T-cell (primary cell): ENCODE results near the gene PHF10. TPM values are rescaled to one million over a fixed set of nuclear protein-coding genes. Genes with fewer than 3 reads are reported as not detected.
"Not testable (repeated sequence)": the region's sequence is repeated elsewhere in the genome, so short reads cannot be mapped to it uniquely, and the experiment has no call there.

Source experiments
- ATAC-seq, 4 experiments: fragments of 200-7000 bp in 3 of 4; fragments of 150-1000 bp in 1 of 4; cut with Tn5 transposase; replicated peaks in 1 of 4; 1 replicate in 3 of 4; 2 replicates in 1 of 4; pipeline ENCODE4 v1.10.0; 2021; ENCODE audit warnings: moderate library complexity in 3 of 4, mild to moderate bottlenecking in 2 of 4, moderate number of reproducible peaks in 1 of 4
- CTCF ChIA-PET, 2 donors: fragments of 300-600 bp; sonication (Branson Sonifier 250); formaldehyde crosslinking; loops; one replicate each; lab custom pipeline; 2022; ENCODE audit warnings: antibody characterized with exemption in 2 of 2; lab: Charles Lee
- POLR2A ChIA-PET, 2 donors: fragments of 300-600 bp; sonication (Branson Sonifier 250); formaldehyde crosslinking; loops; one replicate each; lab custom pipeline; 2022; ENCODE audit warnings: antibody characterized with exemption in 2 of 2; lab: Charles Lee
- DNase-seq, 35 experiments: peaks; one replicate each; pipeline versions ENCODE4 v3.0.0 to v3.0.0-alpha.2; 2013 to 2023
- H3K27ac ChIP-seq: one replicate; pipeline ENCODE4 v1.5.1; 2013; ENCODE audit warnings: low read length
- H3K27me3 ChIP-seq, 2 experiments: replicated peaks in 1 of 2; 1 replicate in 1 of 2; 2 replicates in 1 of 2; pipeline versions ENCODE4 v1.6.1 to v1.7.0; 2013; ENCODE audit warnings: low read length in 1 of 2, mixed read lengths in 1 of 2; ENCODE audit not compliant: control insufficient read depth in 2 of 2, insufficient read depth in 2 of 2; ENCODE audit errors: extremely low read depth in 1 of 2
- H3K36me3 ChIP-seq, 2 donors: 1 replicate in 1 of 2; 2 replicates in 1 of 2; pipeline versions ENCODE4 v1.6.1 to v1.7.0; 2013; ENCODE audit warnings: low read length in 1 of 2; ENCODE audit not compliant: control insufficient read depth in 2 of 2, insufficient read depth in 1 of 2; ENCODE audit errors: extremely low read depth in 1 of 2
- H3K4me1 ChIP-seq, 2 experiments: 1 replicate in 1 of 2; 2 replicates in 1 of 2; pipeline versions ENCODE4 v1.6.1 to v1.7.0; 2013; ENCODE audit warnings: low read length in 2 of 2, mixed read lengths in 1 of 2; ENCODE audit not compliant: insufficient read depth in 2 of 2, control insufficient read depth in 1 of 2; ENCODE audit errors: extremely low read depth in 1 of 2
- H3K4me3 ChIP-seq, 2 donors: 1 replicate in 1 of 2; 2 replicates in 1 of 2; pipeline versions ENCODE4 v1.5.1 to v1.7.0; 2013; ENCODE audit warnings: mild to moderate bottlenecking in 2 of 2, low read length in 1 of 2, moderate library complexity in 1 of 2; ENCODE audit not compliant: control insufficient read depth in 1 of 2; ENCODE audit errors: extremely low read depth in 1 of 2
- H3K9me3 ChIP-seq: 2 replicates; pipeline ENCODE4 v1.7.0; 2013
- H3K27ac Mint-ChIP-seq, 2 donors: one replicate each; pipeline ENCODE4 v1.8.0; 2020 to 2021; ENCODE audit warnings: mild to moderate bottlenecking in 2 of 2, mixed read lengths in 2 of 2
- H3K27me3 Mint-ChIP-seq, 2 donors: one replicate each; pipeline ENCODE4 v1.8.0; 2021 to 2022; ENCODE audit warnings: mixed read lengths in 2 of 2
- H3K36me3 Mint-ChIP-seq: one replicate; pipeline ENCODE4 v1.8.0; 2021; ENCODE audit warnings: mixed read lengths
- H3K4me1 Mint-ChIP-seq, 3 donors: one replicate each; pipeline ENCODE4 v1.8.0; 2020 to 2022; ENCODE audit warnings: mixed read lengths in 3 of 3, mild to moderate bottlenecking in 1 of 3
- H3K4me3 Mint-ChIP-seq, 3 donors: one replicate each; pipeline ENCODE4 v1.8.0; 2020 to 2022; ENCODE audit warnings: mild to moderate bottlenecking in 3 of 3, mixed read lengths in 3 of 3, moderate library complexity in 3 of 3
- H3K9me3 Mint-ChIP-seq, 3 donors: one replicate each; pipeline ENCODE4 v1.8.0; 2020 to 2022; ENCODE audit warnings: mixed read lengths in 3 of 3
- WGBS: methylation state at CpG from one replicate; pipeline ENCODE4 v1.1.5; 2013; ENCODE audit warnings: missing lambda C conversion rate; ENCODE audit not compliant: insufficient coverage; 5-methylcytosine and 5-hydroxymethylcytosine counted together
- total RNA-seq, 35 experiments: library from RNA in 6 of 35; stranded (reverse) in 6 of 35; fragments of 120-200 nt in 1 of 35; gene quantifications; one replicate each; pipeline versions ENCODE4 v1.2.1 to v1.2.4 and lab custom pipeline; 2013 to 2026

Gene PHF10
- 10 to 100 TPM; 77.8 to 94.1 (median 85.5) TPM for total RNA-seq
- 81.3 TPM for total RNA-seq (2013)
- total RNA-seq (lab: John Stamatoyannopoulos, UW) = 55.3 to 177 (median 112) reads per million in 29 experiments

DNA sequence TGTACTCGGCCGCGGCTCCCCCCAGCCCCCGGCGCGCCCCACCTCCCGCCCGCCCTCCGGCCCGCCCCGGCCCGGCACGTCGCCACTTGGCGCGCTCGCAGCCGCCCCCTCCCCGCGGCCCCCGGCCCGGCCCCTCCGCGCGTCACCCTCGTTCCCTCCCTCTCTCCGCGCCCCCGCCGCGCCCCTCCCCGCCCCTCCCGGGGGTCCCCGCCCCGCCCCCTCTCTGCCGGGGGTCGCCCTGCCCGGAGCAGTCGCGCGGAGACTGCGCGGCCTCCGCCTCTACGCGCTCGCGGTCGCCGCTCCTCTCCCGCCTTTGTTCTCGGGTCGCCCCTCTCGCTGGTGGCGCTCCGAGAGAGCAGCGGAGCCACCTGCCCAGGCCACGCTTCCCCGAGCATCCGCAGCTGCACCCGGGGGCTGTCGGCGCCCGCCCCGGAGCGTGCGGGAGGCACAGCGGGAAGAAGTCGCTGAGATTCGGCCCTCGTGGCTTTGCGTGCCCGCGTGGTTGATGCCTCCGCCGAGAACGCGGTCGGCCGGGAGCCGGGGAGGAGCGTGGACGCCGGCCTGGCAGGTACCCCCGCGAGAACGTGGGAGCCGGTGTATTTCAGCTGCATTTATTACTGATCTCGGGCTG is at the start of gene PHF10:
Gene PHF10, minus strand, starts transcription at position 7 of the 631 bp plus-strand sequence. CDS start 569 bp downstream, outside the sequence.
- peak within 1 kb of the TSS; percentile 86 for H3K27ac ChIP-seq
- no peaks in the 10 kb centered on the region for H3K27me3 ChIP-seq
- Mint-ChIP-seq H3K27me3 (no peaks in the 10 kb centered on the region), H3K4me1 (peaks cover 37 to 42% (median 40%) of the 10 kb centered on the region in 3 donors), H3K9me3 (no peaks in the 10 kb centered on the region), H3K36me3 (peaks cover 5% of the 10 kb centered on the region), H3K4me3 (peak within 1 kb of the TSS; percentile 93 to 96 (median 93)), H3K27ac (peak within 1 kb of the TSS; percentile 95 to 96)
- ChIA-PET CTCF (interaction anchor here in 1 of 2 donors (0.7 kb wide), 1 partner anchor 26 kb away, joined by 3 read pairs; no protein-coding TSS in a partner anchor), POLR2A (no interaction called here)
- H3K9me3 ChIP-seq = no peaks in the 10 kb centered on the region
- no peaks in the 10 kb centered on the region for H3K36me3 ChIP-seq
- peaks cover 5 to 17% of the 10 kb centered on the region in 2 experiments for H3K4me1 ChIP-seq
- ATAC-seq (peak; percentile 62 to 67 (median 64)), DNase-seq (peak; percentile 22 to 73 (median 57))
- WGBS = under 1% methylated on average over 56 of the region's 89 CpGs
- H3K4me3 ChIP-seq = peak within 1 kb of the TSS; percentile 83 to 94

DNA sequence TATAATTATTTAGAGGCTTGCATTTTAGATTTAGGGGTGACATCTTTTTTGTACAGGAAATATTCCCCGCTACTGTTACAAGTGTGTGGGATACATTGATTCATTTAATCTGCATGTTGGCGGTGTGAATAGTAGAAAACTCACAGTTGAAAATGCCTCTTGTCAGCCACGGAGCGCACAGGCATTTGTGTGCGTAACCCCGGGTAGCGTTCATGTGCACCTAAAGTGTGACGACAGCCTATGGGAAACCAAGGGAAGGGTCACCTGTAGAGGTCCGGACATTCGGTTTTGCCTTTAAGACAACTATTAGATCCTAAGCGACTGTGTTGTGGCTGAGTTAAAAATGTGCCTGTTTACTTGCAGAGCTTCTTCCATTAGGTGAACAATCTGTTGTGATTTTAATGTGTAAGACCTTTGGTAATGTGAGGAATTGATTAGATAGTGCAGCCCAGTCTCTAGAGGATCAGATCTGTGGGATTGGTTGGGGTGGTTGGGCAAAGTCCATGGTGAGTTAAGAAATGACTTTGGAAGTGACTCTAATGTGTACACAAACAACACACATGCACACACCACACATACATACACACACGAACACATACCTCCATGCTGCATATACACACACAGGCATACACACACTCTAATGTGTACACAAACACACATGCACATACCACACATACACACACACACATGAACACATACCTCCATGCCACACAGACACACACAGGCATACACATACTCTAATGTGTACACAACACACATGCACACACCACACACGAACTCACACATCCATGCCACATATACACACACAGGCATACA is 42.8 kb upstream of the PHF10 start:
- no peak overlapping the region for H3K27ac Mint-ChIP-seq
- 97% methylated on average over 13 of the region's 13 CpGs for WGBS

DNA sequence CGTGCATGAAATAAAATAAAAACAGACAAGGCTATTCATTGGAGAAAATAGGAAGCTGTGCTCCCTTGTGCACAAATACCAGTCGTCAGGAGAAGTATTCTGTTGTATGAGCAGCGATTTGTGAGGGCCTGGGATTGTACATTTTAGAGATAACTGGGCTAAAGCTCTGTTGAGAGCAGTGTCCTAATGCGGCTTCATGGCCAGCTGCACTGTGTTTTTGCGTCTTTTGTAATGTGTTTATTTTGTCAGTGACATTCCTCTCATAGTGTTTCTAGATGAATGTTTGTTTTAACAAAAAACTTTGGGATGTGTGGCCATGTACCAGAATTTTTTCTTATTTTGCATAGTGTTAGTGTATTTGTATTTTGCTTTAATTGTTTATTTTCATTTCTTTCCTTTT is 41.9 kb upstream of the PHF10 start:
- H3K27me3 ChIP-seq = no peaks in the 10 kb centered on the region
- no peaks in the 10 kb centered on the region for H3K27me3 Mint-ChIP-seq
- DNase-seq (no peak), ATAC-seq (no peak)
- 95% methylated on average over 5 of the region's 5 CpGs for WGBS
- H3K36me3 Mint-ChIP-seq = peaks cover 58% of the 10 kb centered on the region
- H3K4me3 ChIP-seq = no peak overlapping the region
- H3K4me1 ChIP-seq = no peaks in the 10 kb centered on the region
- peaks cover 12 to 54% of the 10 kb centered on the region in 2 donors for H3K36me3 ChIP-seq
- CTCF ChIA-PET = no interaction called here
- H3K4me3 Mint-ChIP-seq = no peak overlapping the region
- H3K9me3 ChIP-seq = no peaks in the 10 kb centered on the region
- no peak overlapping the region for H3K27ac ChIP-seq
- H3K9me3 Mint-ChIP-seq = no peaks in the 10 kb centered on the region
- POLR2A ChIA-PET = no interaction called here
- no peak overlapping the region for H3K27ac Mint-ChIP-seq
- H3K4me1 Mint-ChIP-seq = no peaks in the 10 kb centered on the region

More for the DNA sequence above, 42.8 kb upstream of the PHF10 start:
- ATAC-seq = no peak
- no peak overlapping the region for H3K4me3 Mint-ChIP-seq
- no peak for DNase-seq
- no peaks in the 10 kb centered on the region for H3K27me3 Mint-ChIP-seq
- Histone ChIP-seq H3K4me3 (no peak overlapping the region), H3K27me3 (no peaks in the 10 kb centered on the region), H3K27ac (no peak overlapping the region), H3K9me3 (no peaks in the 10 kb centered on the region), H3K4me1 (no peaks in the 10 kb centered on the region), H3K36me3 (peaks cover 9 to 59% of the 10 kb centered on the region in 2 donors)
- peaks cover 58% of the 10 kb centered on the region for H3K36me3 Mint-ChIP-seq
- H3K4me1 Mint-ChIP-seq = no peaks in the 10 kb centered on the region
- no peaks in the 10 kb centered on the region for H3K9me3 Mint-ChIP-seq
- ChIA-PET CTCF (no interaction called here), POLR2A (no interaction called here)

DNA sequence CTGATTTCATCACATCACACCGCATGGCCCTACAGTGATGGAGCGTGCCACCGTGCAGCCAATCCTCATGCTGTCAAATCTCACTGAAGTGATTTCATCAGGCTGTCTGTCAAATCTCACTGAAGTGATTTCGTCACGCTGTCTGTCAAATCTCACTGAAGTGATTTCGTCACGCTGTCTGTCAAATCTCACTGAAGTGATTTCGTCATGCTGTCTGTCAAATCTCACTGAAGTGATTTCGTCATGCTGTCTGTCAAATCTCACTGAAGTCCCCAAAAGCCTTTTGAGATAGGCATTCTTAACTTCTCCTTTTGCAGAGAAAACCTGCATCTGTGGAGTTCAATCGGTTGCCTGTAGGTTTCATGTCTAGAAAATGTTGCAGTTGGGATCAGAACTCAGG is 41.5 kb upstream of the PHF10 start:
- H3K27ac Mint-ChIP-seq, DNase-seq, H3K4me1 ChIP-seq, H3K9me3 ChIP-seq, H3K9me3 Mint-ChIP-seq, POLR2A ChIA-PET, H3K4me1 Mint-ChIP-seq, H3K27ac ChIP-seq, ATAC-seq, H3K27me3 ChIP-seq, H3K4me3 Mint-ChIP-seq, H3K27me3 Mint-ChIP-seq, H3K4me3 ChIP-seq: not testable (repeated sequence)
- CTCF ChIA-PET = interaction anchor here in 1 of 2 donors (1.1 kb wide), 1 partner anchor 8 kb away, joined by 4 read pairs; no protein-coding TSS in a partner anchor
- H3K36me3 ChIP-seq = peaks cover 12 to 57% of the 10 kb centered on the region in 2 donors
- peaks cover 60% of the 10 kb centered on the region for H3K36me3 Mint-ChIP-seq
- 100% methylated on average over 9 of the region's 10 CpGs for WGBS

DNA sequence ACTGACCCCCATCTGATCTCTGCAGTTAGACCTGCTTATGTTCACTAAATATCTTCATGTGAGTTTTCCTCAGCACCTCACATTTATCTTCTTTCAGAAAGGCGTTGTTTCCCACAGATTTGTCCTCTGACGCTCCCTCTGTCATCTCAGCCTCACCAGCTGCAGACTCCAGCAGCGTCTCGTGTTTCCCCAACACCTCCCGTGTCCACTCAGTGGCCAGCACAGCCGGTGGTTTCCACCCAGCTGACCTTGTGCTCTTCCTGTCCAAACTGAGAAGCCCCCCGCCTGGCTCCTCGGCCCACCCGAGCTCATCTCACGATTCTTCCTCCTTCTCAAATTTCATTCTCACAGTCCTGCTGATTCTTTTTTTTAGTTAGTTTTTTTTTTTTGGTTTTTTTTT is 39.6 kb upstream of the PHF10 start:
- H3K27ac Mint-ChIP-seq = no peak overlapping the region
- no peaks in the 10 kb centered on the region for H3K27me3 Mint-ChIP-seq
- WGBS = 96% methylated on average over 6 of the region's 10 CpGs
- Histone ChIP-seq H3K4me3 (no peak overlapping the region), H3K36me3 (peaks cover 12 to 63% of the 10 kb centered on the region in 2 donors), H3K9me3 (no peaks in the 10 kb centered on the region), H3K27me3 (no peaks in the 10 kb centered on the region), H3K27ac (no peak overlapping the region), H3K4me1 (no peaks in the 10 kb centered on the region)
- H3K4me1 Mint-ChIP-seq = no peaks in the 10 kb centered on the region
- H3K4me3 Mint-ChIP-seq = no peak overlapping the region
- ATAC-seq = no peak
- H3K36me3 Mint-ChIP-seq = peaks cover 69% of the 10 kb centered on the region
- DNase-seq = no peak
- ChIA-PET CTCF (no interaction called here), POLR2A (no interaction called here)
- H3K9me3 Mint-ChIP-seq = no peaks in the 10 kb centered on the region

DNA sequence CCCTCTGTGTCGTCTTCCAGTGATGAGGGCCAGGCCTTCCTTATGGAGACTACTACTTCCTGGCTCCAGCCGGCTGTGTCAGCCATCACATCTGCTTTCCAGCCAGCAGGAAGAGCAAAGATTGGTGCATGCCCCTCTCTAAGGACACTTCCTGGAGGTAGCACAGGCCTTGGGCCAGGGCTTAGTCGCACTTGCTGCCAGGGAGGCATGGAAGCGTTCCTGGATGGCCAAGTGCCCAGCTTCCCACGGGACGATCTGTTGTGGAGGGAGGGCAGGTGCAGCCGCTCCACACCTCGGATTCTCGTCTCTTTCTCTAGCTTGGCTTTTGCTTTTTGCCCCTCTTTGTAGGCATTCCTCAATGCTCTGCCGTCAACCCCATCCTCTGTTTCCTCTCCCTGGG is 39.0 kb upstream of the PHF10 start:
- no peak overlapping the region for H3K4me3 Mint-ChIP-seq
- ChIA-PET POLR2A (interaction anchor here in 1 of 2 donors (0.6 kb wide), 1 partner anchor 9 kb away, joined by 3 read pairs; no protein-coding TSS in a partner anchor), CTCF (interaction anchor here in 1 of 2 donors (0.5 kb wide), 1 partner anchor 614 kb away, joined by 3 read pairs; no protein-coding TSS in a partner anchor)
- H3K9me3 Mint-ChIP-seq = no peaks in the 10 kb centered on the region
- H3K4me1 ChIP-seq = no peaks in the 10 kb centered on the region
- H3K4me3 ChIP-seq = no peak overlapping the region
- no peak for ATAC-seq
- DNase-seq = no peak
- no peak overlapping the region for H3K27ac Mint-ChIP-seq
- H3K27ac ChIP-seq = no peak overlapping the region
- peaks cover 74% of the 10 kb centered on the region for H3K36me3 Mint-ChIP-seq
- H3K27me3 ChIP-seq = no peaks in the 10 kb centered on the region
- H3K4me1 Mint-ChIP-seq = no peaks in the 10 kb centered on the region
- no peaks in the 10 kb centered on the region for H3K27me3 Mint-ChIP-seq
- no peaks in the 10 kb centered on the region for H3K9me3 ChIP-seq
- peaks cover 12 to 63% of the 10 kb centered on the region in 2 donors for H3K36me3 ChIP-seq
- 98% methylated on average over 9 of the region's 10 CpGs for WGBS
